NT2/D1 (cell line): ENCODE results near the gene IL19.

ENCODE experiments used
- SUZ12 ChIP-seq: IDR thresholded peaks from 2 replicates; pipeline ENCODE4 v1.6.1; 2011; ENCODE audit not compliant: insufficient read length, insufficient read depth; ENCODE audit errors: extremely low read depth
- YY1 ChIP-seq: IDR thresholded peaks from 2 replicates; pipeline ENCODE4 v1.6.1; 2011; ENCODE audit not compliant: insufficient read length, insufficient read depth

DNA sequence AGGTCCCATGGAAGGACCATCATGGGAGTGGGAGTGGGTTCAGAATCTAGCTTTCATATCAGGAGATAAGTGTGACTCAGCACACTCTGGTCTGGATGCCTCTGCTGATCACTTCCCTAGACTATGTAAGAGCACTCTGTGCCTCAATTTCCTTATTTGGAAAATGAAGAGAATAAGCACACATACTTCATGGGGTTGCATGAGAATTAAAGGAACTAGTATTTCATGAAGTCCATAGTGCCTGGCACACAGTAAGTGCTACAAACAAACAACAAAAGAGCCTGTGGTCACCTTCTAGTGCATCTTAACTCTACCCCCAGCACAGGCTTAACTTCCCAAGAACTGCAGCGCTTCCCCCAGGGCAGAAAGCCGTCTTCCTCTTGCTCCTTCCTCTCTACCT is 85.3 kb downstream of the IL19 start:
- TF ChIP-seq SUZ12: no peak
- TF ChIP-seq YY1: no peak
